IMR-90 (cell line): ENCODE measurements around the gene IGF1R. TPM values are rescaled to one million over a fixed set of nuclear protein-coding genes. Genes with fewer than 3 reads are reported as not detected.

Experiments used
- ATAC-seq: fragments of 200-7000 bp; cut with Tn5 transposase; 2 replicates; pipeline ENCODE4 v1.9.1; 2020; ENCODE audit warnings: low read depth, mild to moderate bottlenecking, moderate library complexity
- BruUV-seq: library from RNA; stranded (reverse); fragments of 400-500 nt; replicated peaks from 2 replicates; lab custom pipeline; 2021; lab: Mats Ljungman, UMichigan
- CTCF ChIA-PET: fragments of 300-600 bp; formaldehyde crosslinking; extraction: SDS; loops from one replicate; lab custom pipeline; 2021; ENCODE audit warnings: antibody characterized with exemption; lab: Yijun Ruan, JAX
- POLR2A ChIA-PET: fragments of 300-600 bp; sonication (Branson Sonifier 250); formaldehyde crosslinking; loops from one replicate; lab custom pipeline; 2022; ENCODE audit warnings: antibody characterized with exemption; ENCODE audit not compliant: unreplicated experiment; lab: Charles Lee
- DNase-seq: peaks from one replicate; pipeline ENCODE4 v3.0.0; 2013
- H2AFZ ChIP-seq: replicated peaks from 2 replicates; pipeline ENCODE3; 2013; ENCODE audit warnings: low read length, mild to moderate bottlenecking; ENCODE audit not compliant: poor library complexity
- H2AK5ac ChIP-seq: 2 replicates; pipeline ENCODE4 v1.6.1; 2013; ENCODE audit warnings: low read depth, low read length, inconsistent platforms
- H2AK9ac ChIP-seq: replicated peaks from 2 replicates; pipeline ENCODE3; 2013; ENCODE audit warnings: mild to moderate bottlenecking, low read depth, low read length, moderate library complexity; ENCODE audit not compliant: poor library complexity
- H2BK120ac ChIP-seq: 2 replicates; pipeline ENCODE4 v1.6.1; 2013; ENCODE audit warnings: low read depth, low read length, inconsistent platforms
- H2BK15ac ChIP-seq: 3 replicates; pipeline ENCODE4 v1.6.1; 2013; ENCODE audit warnings: low read depth, low read length, inconsistent platforms
- H2BK20ac ChIP-seq: 2 replicates; pipeline ENCODE4 v1.6.1; 2013; ENCODE audit warnings: low read depth, mild to moderate bottlenecking, inconsistent platforms, low read length, moderate library complexity
- H2BK5ac ChIP-seq: 2 replicates; pipeline ENCODE4 v1.6.1; 2013; ENCODE audit warnings: mild to moderate bottlenecking, low read depth, low read length, inconsistent platforms; ENCODE audit not compliant: poor library complexity, severe bottlenecking
- H3K14ac ChIP-seq: replicated peaks from 2 replicates; pipeline ENCODE4 v1.6.1; 2013; ENCODE audit warnings: low read depth, low read length, inconsistent platforms
- H3K18ac ChIP-seq: 2 replicates; pipeline ENCODE4 v1.6.1; 2013; ENCODE audit warnings: low read depth, low read length, control low read depth
- H3K23ac ChIP-seq: 2 replicates; pipeline ENCODE4 v1.6.1; 2013; ENCODE audit warnings: low read depth, low read length, inconsistent platforms
- H3K27ac ChIP-seq: 2 replicates; pipeline ENCODE4 v1.5.1; 2013; ENCODE audit warnings: mild to moderate bottlenecking, control low read depth, low read length; ENCODE audit not compliant: insufficient read depth
- H3K27me3 ChIP-seq: 2 replicates; pipeline ENCODE4 v1.6.1; 2013; ENCODE audit warnings: low read length; ENCODE audit not compliant: control insufficient read depth, insufficient read depth
- H3K36me3 ChIP-seq: 2 replicates; pipeline ENCODE4 v1.6.1; 2013; ENCODE audit warnings: low read length, mixed read lengths; ENCODE audit not compliant: control insufficient read depth, insufficient read depth
- H3K4ac ChIP-seq: 2 replicates; pipeline ENCODE4 v1.6.1; 2013; ENCODE audit warnings: low read depth, low read length, inconsistent platforms
- H3K4me1 ChIP-seq: 2 replicates; pipeline ENCODE4 v1.6.1; 2013; ENCODE audit warnings: low read length, mixed read lengths; ENCODE audit not compliant: control insufficient read depth, insufficient read depth
- H3K4me2 ChIP-seq: 2 replicates; pipeline ENCODE4 v1.6.1; 2013; ENCODE audit warnings: low read depth, mild to moderate bottlenecking, control low read depth, low read length, moderate library complexity
- H3K4me3 ChIP-seq: 2 replicates; pipeline ENCODE4 v1.5.1; 2013; ENCODE audit warnings: low read depth, mild to moderate bottlenecking, control low read depth, low read length, moderate library complexity; ENCODE audit not compliant: insufficient read depth
- H3K56ac ChIP-seq: 2 replicates; pipeline ENCODE4 v1.6.1; 2013; ENCODE audit warnings: low read length, inconsistent platforms; ENCODE audit not compliant: insufficient read depth; ENCODE audit errors: extremely low read depth
- H3K79me1 ChIP-seq, 2 experiments: 2 replicates each; pipeline ENCODE4 v1.6.1; 2013; ENCODE audit warnings: low read length in 2 of 2, inconsistent platforms in 1 of 2, low read depth in 1 of 2
- H3K9ac ChIP-seq: 2 replicates; pipeline ENCODE4 v1.6.1; 2013; ENCODE audit warnings: low read depth, low read length, control low read depth
- H3K9me1 ChIP-seq: 2 replicates; pipeline ENCODE4 v1.6.1; 2013; ENCODE audit warnings: low read length, inconsistent platforms; ENCODE audit not compliant: insufficient read depth
- H3K9me3 ChIP-seq: 2 replicates; pipeline ENCODE4 v1.6.1; 2013; ENCODE audit warnings: low read length; ENCODE audit not compliant: control insufficient read depth, insufficient read depth
- H4K20me1 ChIP-seq: 2 replicates; pipeline ENCODE4 v1.6.1; 2013; ENCODE audit warnings: low read length, inconsistent platforms; ENCODE audit not compliant: insufficient read depth
- H4K5ac ChIP-seq: 2 replicates; pipeline ENCODE4 v1.6.1; 2013; ENCODE audit warnings: mild to moderate bottlenecking, low read depth, low read length, control low read depth
- H4K8ac ChIP-seq, 2 experiments: 2 replicates each; pipeline ENCODE4 v1.6.1; 2013; ENCODE audit warnings: low read depth in 2 of 2, low read length in 2 of 2, control low read depth in 1 of 2, inconsistent platforms in 1 of 2
- H4K91ac ChIP-seq: 2 replicates; pipeline ENCODE4 v1.6.1; 2013; ENCODE audit warnings: low read depth, low read length, inconsistent platforms; ENCODE audit not compliant: insufficient read depth
- BHLHE40 ChIP-seq: fragments of 150-350 bp; IDR thresholded peaks from 2 replicates; pipeline ENCODE4 v1.6.1; 2016; ENCODE audit warnings: mild to moderate bottlenecking, low read depth, low read length
- CEBPB ChIP-seq: IDR thresholded peaks from 2 replicates; pipeline ENCODE4 v1.6.1; 2012; ENCODE audit warnings: low read depth, low read length, improper control_type of control experiment
- CHD1 ChIP-seq: IDR thresholded peaks from 2 replicates; pipeline ENCODE4 v1.6.1; 2012; ENCODE audit warnings: low read depth, low read length, improper control_type of control experiment
- FOS ChIP-seq: fragments of 150-350 bp; IDR thresholded peaks from 2 replicates; pipeline ENCODE4 v1.6.1; 2016; ENCODE audit warnings: low read depth, low read length
- MAFK ChIP-seq: IDR thresholded peaks from 2 replicates; pipeline ENCODE4 v1.6.1; 2012; ENCODE audit warnings: low read depth, low read length, improper control_type of control experiment
- MAZ ChIP-seq: IDR thresholded peaks from 2 replicates; pipeline ENCODE4 v1.6.1; 2012; ENCODE audit warnings: low read depth, mild to moderate bottlenecking, low read length, improper control_type of control experiment, moderate library complexity, borderline replicate concordance
- MXI1 ChIP-seq: IDR thresholded peaks from 2 replicates; pipeline ENCODE4 v1.6.1; 2012; ENCODE audit warnings: low read depth, mild to moderate bottlenecking, low read length, moderate library complexity, borderline replicate concordance
- NFE2L2 ChIP-seq: fragments of 150-350 bp; IDR thresholded peaks from 2 replicates; pipeline ENCODE4 v1.6.1; 2016; ENCODE audit warnings: low read depth, mild to moderate bottlenecking, low read length
- POLR2A ChIP-seq: IDR thresholded peaks from 2 replicates; pipeline ENCODE4 v1.6.1; 2012; ENCODE audit warnings: mild to moderate bottlenecking, low read depth, low read length
- RAD21 ChIP-seq: IDR thresholded peaks from 2 replicates; pipeline ENCODE4 v1.6.1; 2012; ENCODE audit warnings: low read length, improper control_type of control experiment
- RCOR1 ChIP-seq: IDR thresholded peaks from 2 replicates; pipeline ENCODE4 v1.6.1; 2012; ENCODE audit warnings: mild to moderate bottlenecking, low read length, improper control_type of control experiment; ENCODE audit not compliant: insufficient replicate concordance
- RFX5 ChIP-seq: IDR thresholded peaks from 2 replicates; pipeline ENCODE4 v1.8.0; 2012; ENCODE audit warnings: low read depth, mild to moderate bottlenecking, low read length, moderate library complexity
- SMC3 ChIP-seq: fragments of 150-350 bp; IDR thresholded peaks from 2 replicates; pipeline ENCODE4 v1.6.1; 2016; ENCODE audit warnings: low read depth, mild to moderate bottlenecking, antibody characterized with exemption, low read length, moderate library complexity
- WGBS, 2 experiments: methylation state at CpG; one replicate each; pipeline versions ENCODE4 v1.1.5 to v1.1.7; 2013; ENCODE audit warnings: missing lambda C conversion rate in 2 of 2; ENCODE audit not compliant: insufficient read length in 1 of 2; ENCODE audit errors: extremely low coverage in 2 of 2; 5-methylcytosine and 5-hydroxymethylcytosine counted together
- dilution Hi-C: fragments of 300-500 bp; cut with HindIII; formaldehyde crosslinking; loops from one replicate; pipeline ENCODE4 v1.14.3; 2018; ENCODE audit warnings: low sequenced_read_pairs; ENCODE audit not compliant: unreplicated experiment
- in situ Hi-C: fragments of 300-500 bp; cut with MboI; formaldehyde crosslinking; loops from 3 replicates; pipeline ENCODE4 v1.14.3; 2019; ENCODE audit warnings: low sequenced_read_pairs, inconsistent platforms, mixed read lengths
- intact Hi-C: fragments of 100-400 bp; cut with micrococcal nuclease; formaldehyde crosslinking; loops from 2 replicates; pipeline ENCODE4 v1.10.0; 2022
- polyA plus RNA-seq, 3 experiments: library from polyadenylated mRNA; depleted of rRNA; stranded (reverse); fragments of >200 nt; gene quantifications; 2 replicates each; pipeline ENCODE4 v1.2.3, GENCODE V29; 2012; ENCODE audit warnings: low replicate concordance in 1 of 3
- total RNA-seq: library from RNA; depleted of rRNA; stranded (reverse); fragments of >200 nt; gene quantifications from 2 replicates; pipeline ENCODE4 v1.2.3, GENCODE V29; 2012
- TF ChIP-seq, protein P1 (sequence below): conservative IDR thresholded peaks from 2 replicates; pipeline ENCODE4 v1.5.1; 2012; ENCODE audit warnings: mild to moderate bottlenecking, low read depth, low read length, improper control_type of control experiment
- TF ChIP-seq, protein P2 (sequence below): fragments of 150-350 bp; IDR thresholded peaks from 2 replicates; pipeline ENCODE4 v1.6.1; 2017; ENCODE audit warnings: mild to moderate bottlenecking, antibody characterized with exemption, low read length, low read depth
- TF ChIP-seq, protein P3 (sequence below): fragments of 150-350 bp; IDR thresholded peaks from 2 replicates; pipeline ENCODE4 v1.6.1; 2016; ENCODE audit warnings: low read depth, mild to moderate bottlenecking, low read length, moderate library complexity, borderline replicate concordance

Gene IGF1R
- total and polyA plus RNA-seq, 2 of the 4 experiments (the other 2 are of a cell fraction) = 24.0 to 24.9 TPM

DNA sequence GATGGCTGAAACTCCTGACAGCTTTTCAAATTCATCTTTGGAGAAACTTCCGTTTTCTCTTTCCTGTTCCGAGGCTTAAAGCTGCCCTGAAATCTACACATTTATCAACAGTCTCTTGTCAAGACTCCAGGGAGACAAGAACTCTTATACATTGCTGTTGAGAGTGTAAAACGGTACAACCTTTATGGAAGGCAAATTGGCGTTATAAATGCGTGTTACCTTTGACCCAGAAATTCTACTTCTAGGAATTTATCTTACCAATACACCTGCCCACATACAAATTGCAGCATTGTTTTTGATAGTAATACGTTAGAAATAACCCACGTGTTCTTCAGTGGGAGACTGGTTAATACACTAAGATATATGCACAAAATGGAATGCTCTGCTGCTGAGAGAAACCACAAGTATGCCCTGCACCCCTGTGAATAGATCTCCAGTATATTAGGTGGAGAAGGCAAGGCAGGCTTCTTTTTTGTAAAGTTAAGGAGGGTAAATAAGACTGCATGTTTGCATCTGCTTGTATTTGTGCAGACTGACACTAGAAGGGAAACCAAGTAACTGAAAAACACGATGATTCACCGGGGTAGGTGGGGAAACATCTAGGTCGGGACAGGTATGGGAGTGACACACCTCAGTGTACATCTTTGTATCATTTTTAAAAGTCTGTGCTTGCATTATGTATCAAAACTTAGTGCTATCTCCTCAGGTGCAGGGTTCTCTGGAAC, 97.5 kb downstream of the IGF1R start:
- Histone ChIP-seq H4K20me1 (peaks cover 93% of the 10 kb centered on the region), H3K79me1 (peaks cover 36 to 88% of the 10 kb centered on the region in 2 experiments), H3K27ac (no peak overlapping the region), H3K36me3 (no peaks in the 10 kb centered on the region), H3K23ac (peak overlapping the region; percentile 12; the same call in 1 of the 2 replicates), H3K4ac (no peak overlapping the region), H2AK9ac (no peak overlapping the region), H3K9me3 (no peaks in the 10 kb centered on the region), H2BK5ac (no peak overlapping the region), H3K9me1 (peaks cover 29% of the 10 kb centered on the region), H3K27me3 (no peaks in the 10 kb centered on the region), H2BK15ac (no peak overlapping the region), H3K4me3 (no peak overlapping the region), H3K9ac (no peak overlapping the region), H2BK20ac (no peak overlapping the region), H2AK5ac (no peak overlapping the region), H3K18ac (no peak overlapping the region), H4K91ac (no peak overlapping the region), H3K4me1 (peaks cover 17% of the 10 kb centered on the region), H4K8ac (no peak overlapping the region), H3K14ac (no peak overlapping the region), H2BK120ac (no peak overlapping the region), H2AFZ (no peak overlapping the region), H4K5ac (no peak overlapping the region), H3K4me2 (peak overlapping the region; percentile 33; the same call in 1 of the 2 replicates), H3K56ac (no peak overlapping the region)
- no CpG with 5 or more reads among the region's 10 CpGs for WGBS, 2 experiments
- in situ Hi-C loops (no loop called here), dilution Hi-C loops (no loop called here), intact Hi-C loops (no loop called here)
- DNase-seq = peak; percentile 57
- CTCF ChIA-PET = no interaction called here
- BruUV-seq = no TSS peak
- POLR2A ChIA-PET = no interaction called here
- peak; percentile 86 for ATAC-seq
- TF ChIP-seq, protein P1, sequence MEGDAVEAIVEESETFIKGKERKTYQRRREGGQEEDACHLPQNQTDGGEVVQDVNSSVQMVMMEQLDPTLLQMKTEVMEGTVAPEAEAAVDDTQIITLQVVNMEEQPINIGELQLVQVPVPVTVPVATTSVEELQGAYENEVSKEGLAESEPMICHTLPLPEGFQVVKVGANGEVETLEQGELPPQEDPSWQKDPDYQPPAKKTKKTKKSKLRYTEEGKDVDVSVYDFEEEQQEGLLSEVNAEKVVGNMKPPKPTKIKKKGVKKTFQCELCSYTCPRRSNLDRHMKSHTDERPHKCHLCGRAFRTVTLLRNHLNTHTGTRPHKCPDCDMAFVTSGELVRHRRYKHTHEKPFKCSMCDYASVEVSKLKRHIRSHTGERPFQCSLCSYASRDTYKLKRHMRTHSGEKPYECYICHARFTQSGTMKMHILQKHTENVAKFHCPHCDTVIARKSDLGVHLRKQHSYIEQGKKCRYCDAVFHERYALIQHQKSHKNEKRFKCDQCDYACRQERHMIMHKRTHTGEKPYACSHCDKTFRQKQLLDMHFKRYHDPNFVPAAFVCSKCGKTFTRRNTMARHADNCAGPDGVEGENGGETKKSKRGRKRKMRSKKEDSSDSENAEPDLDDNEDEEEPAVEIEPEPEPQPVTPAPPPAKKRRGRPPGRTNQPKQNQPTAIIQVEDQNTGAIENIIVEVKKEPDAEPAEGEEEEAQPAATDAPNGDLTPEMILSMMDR = no peak
- TF ChIP-seq POLR2A (no peak), MAZ (no peak), BHLHE40 (no peak), MXI1 (no peak), FOS (no peak), SMC3 (no peak), RFX5 (no peak), MAFK (no peak), RCOR1 (no peak), RAD21 (no peak), NFE2L2 (no peak), CEBPB (no peak), CHD1 (no peak)
- TF ChIP-seq, protein P2, sequence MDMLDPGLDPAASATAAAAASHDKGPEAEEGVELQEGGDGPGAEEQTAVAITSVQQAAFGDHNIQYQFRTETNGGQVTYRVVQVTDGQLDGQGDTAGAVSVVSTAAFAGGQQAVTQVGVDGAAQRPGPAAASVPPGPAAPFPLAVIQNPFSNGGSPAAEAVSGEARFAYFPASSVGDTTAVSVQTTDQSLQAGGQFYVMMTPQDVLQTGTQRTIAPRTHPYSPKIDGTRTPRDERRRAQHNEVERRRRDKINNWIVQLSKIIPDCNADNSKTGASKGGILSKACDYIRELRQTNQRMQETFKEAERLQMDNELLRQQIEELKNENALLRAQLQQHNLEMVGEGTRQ = no peak
- TF ChIP-seq, protein P3, sequence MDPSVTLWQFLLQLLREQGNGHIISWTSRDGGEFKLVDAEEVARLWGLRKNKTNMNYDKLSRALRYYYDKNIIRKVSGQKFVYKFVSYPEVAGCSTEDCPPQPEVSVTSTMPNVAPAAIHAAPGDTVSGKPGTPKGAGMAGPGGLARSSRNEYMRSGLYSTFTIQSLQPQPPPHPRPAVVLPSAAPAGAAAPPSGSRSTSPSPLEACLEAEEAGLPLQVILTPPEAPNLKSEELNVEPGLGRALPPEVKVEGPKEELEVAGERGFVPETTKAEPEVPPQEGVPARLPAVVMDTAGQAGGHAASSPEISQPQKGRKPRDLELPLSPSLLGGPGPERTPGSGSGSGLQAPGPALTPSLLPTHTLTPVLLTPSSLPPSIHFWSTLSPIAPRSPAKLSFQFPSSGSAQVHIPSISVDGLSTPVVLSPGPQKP = no peak
